Gastroesophageal sphincter (tissue), 4 donors: Measurements from ENCODE around the gene TEDC1. TPM values are rescaled to one million over a fixed set of nuclear protein-coding genes. Genes with fewer than 3 reads are reported as not detected.

Source experiments
- ATAC-seq: fragments of 150-250 bp; one replicate; pipeline ENCODE4 v1.9.1; 2016; ENCODE audit warnings: mild to moderate bottlenecking, moderate library complexity
- H3K27ac ChIP-seq, 4 donors: fragments of 200-600 bp; sonication (generic) in 3 of 4; 1 replicate in 3 of 4; 2 replicates in 1 of 4; pipeline ENCODE4 v1.5.1; 2016 to 2019
- H3K27me3 ChIP-seq: fragments of 200-600 bp; sonication (generic); one replicate; pipeline ENCODE4 v1.5.1; 2019
- H3K36me3 ChIP-seq, 2 donors: fragments of 200-600 bp; sonication (generic); one replicate each; pipeline ENCODE4 v1.5.1; 2019; ENCODE audit warnings: control low read depth in 1 of 2
- H3K4me1 ChIP-seq, 3 donors: fragments of 200-600 bp; sonication (generic); 1 replicate in 2 of 3; 2 replicates in 1 of 3; pipeline ENCODE4 v1.5.1; 2016 to 2019; ENCODE audit warnings: control low read depth in 2 of 3
- H3K4me3 ChIP-seq, 2 donors: fragments of 200-600 bp; sonication (generic); one replicate each; pipeline ENCODE4 v1.5.1; 2019; ENCODE audit warnings: mild to moderate bottlenecking in 1 of 2, moderate library complexity in 1 of 2
- H3K9me3 ChIP-seq, 3 donors: fragments of 200-600 bp; sonication (generic); one replicate each; pipeline ENCODE4 v1.5.1; 2017 to 2019; ENCODE audit warnings: control low read depth in 2 of 3
- EP300 ChIP-seq: sonication (generic); formaldehyde crosslinking; IDR thresholded peaks from one replicate; pipeline ENCODE4 v1.6.1; 2017; ENCODE audit warnings: antibody characterized with exemption, mild to moderate bottlenecking
- POLR2A ChIP-seq, 2 donors: fragments of 450-650 bp; IDR thresholded peaks; one replicate each; pipeline ENCODE4 v1.6.1; 2017; ENCODE audit warnings: antibody characterized with exemption in 2 of 2, mild to moderate bottlenecking in 2 of 2, moderate library complexity in 1 of 2
- POLR2AphosphoS5 ChIP-seq: sonication (generic); formaldehyde crosslinking; IDR thresholded peaks from one replicate; pipeline ENCODE4 v1.6.1; 2017; ENCODE audit warnings: antibody characterized with exemption
- WGBS, 2 donors: methylation state at CpG; one replicate each; pipeline ENCODE4 v1.1.5; 2018; ENCODE audit warnings: low coverage in 1 of 2; 5-methylcytosine and 5-hydroxymethylcytosine counted together
- total RNA-seq, 4 donors: library from RNA; depleted of rRNA; stranded (reverse); fragments of >200 nt; gene quantifications; one replicate each; pipeline ENCODE4 v1.1.0, GENCODE V29; 2016
- TF ChIP-seq, protein P1 (sequence below), 4 experiments: fragments of 200-600 bp in 2 of 4; fragments of 450-650 bp in 2 of 4; sonication (generic) in 1 of 4; IDR thresholded peaks; one replicate each; pipeline ENCODE4 v1.5.1; 2017 to 2019; ENCODE audit warnings: antibody characterized with exemption in 4 of 4, mild to moderate bottlenecking in 2 of 4, moderate library complexity in 2 of 4

TEDC1 gene
- total RNA-seq, 4 donors from 2014 or later = 4.6 to 7.9 (median 5.4) TPM

DNA sequence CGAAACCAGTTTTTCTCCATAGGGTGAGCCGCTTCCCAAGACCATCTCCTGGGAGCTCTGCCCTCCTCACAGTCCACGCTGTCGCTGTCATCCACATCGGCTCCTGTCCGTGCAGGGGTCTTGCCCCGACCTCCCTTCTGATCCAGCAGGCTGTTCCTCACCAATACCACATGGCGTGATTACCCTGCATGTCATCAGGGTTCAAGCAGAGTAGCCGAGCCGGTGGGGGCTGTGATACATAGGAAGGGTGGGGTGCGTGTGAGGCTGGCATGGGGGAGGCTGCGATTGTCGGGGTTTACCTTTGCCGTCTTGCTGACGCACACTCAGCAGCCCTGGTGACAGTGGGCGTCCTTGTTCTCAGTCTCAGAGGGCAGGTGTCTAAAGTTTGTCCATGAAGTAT is 17.0 kb downstream of the TEDC1 start:
- Histone ChIP-seq H3K4me1 (no peaks in the 10 kb centered on the region), H3K4me3 (no peak overlapping the region), H3K36me3 (no peaks in the 10 kb centered on the region), H3K9me3 (no peaks in the 10 kb centered on the region), H3K27ac (no peak overlapping the region), H3K27me3 (peaks cover 51% of the 10 kb centered on the region)
- no peak for ATAC-seq
- 35 to 75% methylated on average over 2 to 16 of the region's 16 CpGs for WGBS, 2 donors
- no peak for TF ChIP-seq POLR2A (IDR thresholded peaks at IDR 0.05)
- no peak for TF ChIP-seq EP300
- no peak for TF ChIP-seq POLR2AphosphoS5
- TF ChIP-seq, protein P1, sequence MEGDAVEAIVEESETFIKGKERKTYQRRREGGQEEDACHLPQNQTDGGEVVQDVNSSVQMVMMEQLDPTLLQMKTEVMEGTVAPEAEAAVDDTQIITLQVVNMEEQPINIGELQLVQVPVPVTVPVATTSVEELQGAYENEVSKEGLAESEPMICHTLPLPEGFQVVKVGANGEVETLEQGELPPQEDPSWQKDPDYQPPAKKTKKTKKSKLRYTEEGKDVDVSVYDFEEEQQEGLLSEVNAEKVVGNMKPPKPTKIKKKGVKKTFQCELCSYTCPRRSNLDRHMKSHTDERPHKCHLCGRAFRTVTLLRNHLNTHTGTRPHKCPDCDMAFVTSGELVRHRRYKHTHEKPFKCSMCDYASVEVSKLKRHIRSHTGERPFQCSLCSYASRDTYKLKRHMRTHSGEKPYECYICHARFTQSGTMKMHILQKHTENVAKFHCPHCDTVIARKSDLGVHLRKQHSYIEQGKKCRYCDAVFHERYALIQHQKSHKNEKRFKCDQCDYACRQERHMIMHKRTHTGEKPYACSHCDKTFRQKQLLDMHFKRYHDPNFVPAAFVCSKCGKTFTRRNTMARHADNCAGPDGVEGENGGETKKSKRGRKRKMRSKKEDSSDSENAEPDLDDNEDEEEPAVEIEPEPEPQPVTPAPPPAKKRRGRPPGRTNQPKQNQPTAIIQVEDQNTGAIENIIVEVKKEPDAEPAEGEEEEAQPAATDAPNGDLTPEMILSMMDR (IDR thresholded peaks at IDR 0.05) = no peak

DNA sequence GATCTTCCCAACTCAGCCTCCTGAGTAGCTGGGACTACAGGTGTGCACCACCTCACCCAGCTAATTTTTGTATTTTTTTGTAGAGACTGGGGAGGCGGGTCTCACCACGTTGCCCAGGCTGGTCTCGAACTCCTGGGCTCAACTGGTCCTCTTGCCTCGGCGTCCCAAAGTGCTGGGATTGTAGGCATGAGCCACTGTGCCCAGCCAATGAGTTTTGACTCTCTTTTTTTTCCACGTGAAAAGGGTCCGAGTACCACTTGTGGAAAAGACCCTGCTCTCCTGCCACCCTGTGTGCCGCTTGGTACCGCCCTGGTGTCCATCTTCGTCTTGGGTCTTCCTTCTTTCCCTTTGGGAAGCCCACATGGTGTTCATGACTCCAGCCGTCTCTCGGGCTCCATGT is 17.6 kb downstream of the TEDC1 start:
- H3K36me3 ChIP-seq = no peaks in the 10 kb centered on the region
- no peaks in the 10 kb centered on the region for H3K9me3 ChIP-seq
- no peak overlapping the region for H3K27ac ChIP-seq
- ATAC-seq = no peak
- no peaks in the 10 kb centered on the region for H3K4me1 ChIP-seq
- TF ChIP-seq, protein P1 (IDR thresholded peaks at IDR 0.05) = no peak
- no peak for TF ChIP-seq EP300
- no peak for TF ChIP-seq POLR2AphosphoS5
- TF ChIP-seq POLR2A (IDR thresholded peaks at IDR 0.05) = no peak
- WGBS, 2 donors = 87% methylated on average over 3 of the region's 12 CpGs; no CpG with 5 or more reads in 1 of the 2 donors
- no peak overlapping the region for H3K4me3 ChIP-seq
- peaks cover 57% of the 10 kb centered on the region for H3K27me3 ChIP-seq

DNA sequence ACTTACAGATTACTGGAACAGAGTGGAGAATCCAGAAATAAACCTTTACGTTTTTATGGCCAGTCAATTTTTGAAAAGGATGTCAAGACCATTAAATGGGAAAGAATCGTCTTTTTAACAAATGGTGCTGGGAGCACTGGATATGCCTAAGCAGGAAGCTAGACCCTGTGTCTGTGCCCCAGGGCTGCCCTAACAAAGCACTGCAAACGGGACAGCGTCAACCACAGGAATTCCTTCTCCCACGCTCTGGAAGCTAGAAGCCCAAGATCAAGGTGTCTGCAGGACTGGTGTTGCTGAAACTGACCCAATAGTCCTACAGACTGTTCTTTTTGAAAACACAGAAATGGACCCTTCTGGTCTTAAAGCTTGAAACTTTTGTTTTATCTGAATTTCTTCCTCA is 26.1 kb downstream of the TEDC1 start:
- Histone ChIP-seq H3K36me3 (no peaks in the 10 kb centered on the region), H3K27ac (no peak overlapping the region), H3K4me3 (no peak overlapping the region), H3K4me1 (no peaks in the 10 kb centered on the region), H3K27me3 (peaks cover 22% of the 10 kb centered on the region), H3K9me3 (no peaks in the 10 kb centered on the region)
- ATAC-seq = no peak
- 59 to 60% methylated on average over 1 to 5 of the region's 5 CpGs for WGBS, 2 donors
- TF ChIP-seq EP300 = no peak
- no peak for TF ChIP-seq POLR2AphosphoS5
- TF ChIP-seq, protein P1 (IDR thresholded peaks at IDR 0.05) = no peak
- TF ChIP-seq POLR2A (IDR thresholded peaks at IDR 0.05) = no peak

DNA sequence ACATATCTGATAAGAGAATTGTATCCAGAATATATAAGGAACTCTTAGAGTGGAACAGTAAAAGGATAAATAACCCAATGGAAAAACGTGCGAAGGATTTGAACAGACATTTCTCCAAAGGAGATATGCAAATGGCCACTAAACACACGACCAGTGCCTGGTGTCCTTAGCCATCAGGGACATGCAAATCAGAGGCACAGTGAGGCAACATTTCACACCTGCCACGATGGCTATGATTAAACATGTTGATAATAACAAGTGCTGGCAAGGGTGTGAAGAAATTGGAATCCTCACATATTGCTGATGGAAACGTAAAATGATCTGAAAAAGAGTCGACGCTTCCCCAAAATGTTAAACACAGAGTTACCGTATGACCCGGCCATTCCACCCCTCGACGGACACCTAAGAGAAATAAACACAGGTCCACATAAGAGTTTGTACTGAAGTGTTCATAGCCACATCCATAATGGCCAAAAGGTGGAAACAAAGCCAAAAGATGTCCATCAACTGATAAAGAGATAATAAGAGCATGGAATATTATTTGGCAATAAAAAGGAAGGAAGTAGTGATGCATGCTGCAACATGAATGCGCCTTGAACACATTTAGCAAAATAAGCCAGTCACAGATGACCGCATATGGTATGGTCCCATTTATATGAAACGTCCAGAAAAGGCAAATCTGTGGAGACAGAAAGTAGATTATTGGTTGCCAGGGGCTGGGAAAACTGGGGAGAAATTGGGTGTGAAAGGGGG is 29.1 kb downstream of the TEDC1 start:
- no peak overlapping the region for H3K27ac ChIP-seq
- 60 to 72% methylated on average over 6 to 14 of the region's 14 CpGs for WGBS, 2 donors
- TF ChIP-seq POLR2A (IDR thresholded peaks at IDR 0.05) (no peak), POLR2AphosphoS5 (no peak), EP300 (no peak)
- TF ChIP-seq, protein P1 (IDR thresholded peaks at IDR 0.05) = no peak
- H3K36me3 ChIP-seq = no peaks in the 10 kb centered on the region
- peaks cover 7% of the 10 kb centered on the region for H3K27me3 ChIP-seq
- H3K9me3 ChIP-seq = no peaks in the 10 kb centered on the region
- ATAC-seq = no peak
- no peak overlapping the region for H3K4me3 ChIP-seq
- H3K4me1 ChIP-seq = no peaks in the 10 kb centered on the region

DNA sequence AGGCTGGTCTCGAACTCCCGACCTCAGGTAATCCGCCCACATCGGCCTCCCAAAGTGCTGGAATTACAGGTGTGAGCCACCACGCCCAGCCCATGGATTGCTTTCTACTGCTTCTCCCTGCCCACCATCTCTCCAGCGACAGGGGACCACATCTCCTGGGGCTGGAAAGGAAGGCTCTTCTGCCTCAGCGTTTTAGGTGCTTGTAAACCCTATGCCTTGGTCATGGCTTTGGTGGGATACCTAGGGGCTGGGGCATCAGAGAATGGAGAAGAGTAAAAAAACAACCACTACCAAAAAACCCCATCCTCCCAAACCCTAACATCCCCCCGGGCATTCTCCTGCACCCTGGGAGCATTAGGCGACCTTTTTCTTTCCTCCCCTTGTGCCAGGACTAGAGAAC is 34.3 kb downstream of the TEDC1 start:
- ATAC-seq = no peak
- 82 to 83% methylated on average over 1 to 5 of the region's 9 CpGs for WGBS, 2 donors
- Histone ChIP-seq H3K4me3 (no peak overlapping the region), H3K9me3 (no peaks in the 10 kb centered on the region), H3K27ac (peak overlapping the region in 2 of 4 donors; percentile 56 to 65), H3K4me1 (peaks cover 0 to 44% (median 18%) of the 10 kb centered on the region in 3 donors), H3K27me3 (peaks cover 7% of the 10 kb centered on the region), H3K36me3 (peaks cover 0 to 14% of the 10 kb centered on the region in 2 donors)
- TF ChIP-seq, protein P1 (IDR thresholded peaks at IDR 0.05) = no peak
- TF ChIP-seq EP300 (no peak), POLR2A (IDR thresholded peaks at IDR 0.05) (no peak), POLR2AphosphoS5 (no peak)
